ENCODE measurements around the gene TTC13. TPM values are rescaled to one million over a fixed set of nuclear protein-coding genes. Genes with fewer than 3 reads are reported as not detected.
A peak's percentile ranks its signal among the peaks of the same experiment; 100 is the strongest.
"Not testable (repeated sequence)": the region's sequence is repeated elsewhere in the genome, so short reads cannot be mapped to it uniquely, and the experiment has no call there.

The TTC13 gene
- total and polyA plus RNA-seq, 8 donors: 15.2 to 29.4 (median 24.4) TPM

DNA sequence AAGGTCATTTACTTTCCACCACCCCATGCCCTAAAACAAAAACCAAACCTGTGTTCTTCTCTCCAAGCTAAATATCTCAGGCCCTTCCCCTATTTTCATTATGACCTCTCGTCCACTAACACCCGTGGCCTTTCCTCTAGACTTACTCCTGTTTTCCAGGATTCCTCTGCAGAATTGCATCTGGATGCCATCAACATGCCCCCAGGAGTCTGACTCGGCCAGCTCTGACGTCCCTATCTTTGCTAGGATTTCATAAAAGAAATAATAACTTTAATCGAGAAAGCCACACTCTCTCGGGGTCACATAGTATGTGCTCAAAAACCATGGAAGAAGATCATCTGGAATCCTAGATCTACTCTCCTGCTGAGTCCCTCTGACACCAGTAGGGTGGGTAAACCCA, 47.9 kb upstream of the TTC13 start:
- intact Hi-C loops (cut with DNase I): no loop called here
- H3K4me1 ChIP-seq: peaks cover 0 to 26% of the 10 kb centered on the region in 2 donors
- no peaks in the 10 kb centered on the region for H3K36me3 ChIP-seq
- no peaks in the 10 kb centered on the region for H3K9me3 ChIP-seq
- H3K27me3 ChIP-seq: no peaks in the 10 kb centered on the region
- H3K4me3 ChIP-seq: no peak overlapping the region
- DNase-seq: no peak
- no peak overlapping the region for H3K27ac ChIP-seq
- no peak for ATAC-seq
- TF ChIP-seq, protein P1, sequence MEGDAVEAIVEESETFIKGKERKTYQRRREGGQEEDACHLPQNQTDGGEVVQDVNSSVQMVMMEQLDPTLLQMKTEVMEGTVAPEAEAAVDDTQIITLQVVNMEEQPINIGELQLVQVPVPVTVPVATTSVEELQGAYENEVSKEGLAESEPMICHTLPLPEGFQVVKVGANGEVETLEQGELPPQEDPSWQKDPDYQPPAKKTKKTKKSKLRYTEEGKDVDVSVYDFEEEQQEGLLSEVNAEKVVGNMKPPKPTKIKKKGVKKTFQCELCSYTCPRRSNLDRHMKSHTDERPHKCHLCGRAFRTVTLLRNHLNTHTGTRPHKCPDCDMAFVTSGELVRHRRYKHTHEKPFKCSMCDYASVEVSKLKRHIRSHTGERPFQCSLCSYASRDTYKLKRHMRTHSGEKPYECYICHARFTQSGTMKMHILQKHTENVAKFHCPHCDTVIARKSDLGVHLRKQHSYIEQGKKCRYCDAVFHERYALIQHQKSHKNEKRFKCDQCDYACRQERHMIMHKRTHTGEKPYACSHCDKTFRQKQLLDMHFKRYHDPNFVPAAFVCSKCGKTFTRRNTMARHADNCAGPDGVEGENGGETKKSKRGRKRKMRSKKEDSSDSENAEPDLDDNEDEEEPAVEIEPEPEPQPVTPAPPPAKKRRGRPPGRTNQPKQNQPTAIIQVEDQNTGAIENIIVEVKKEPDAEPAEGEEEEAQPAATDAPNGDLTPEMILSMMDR (IDR thresholded peaks at IDR 0.05): no peak

- no peaks in the 10 kb centered on the region for H3K27me3 ChIP-seq
- intact Hi-C loops (cut with DNase I): no loop called here
- DNase-seq (no peak), ATAC-seq (no peak)
- H3K36me3 ChIP-seq: peaks cover 0 to 9% of the 10 kb centered on the region in 2 donors
- no peak overlapping the region for H3K4me3 ChIP-seq
- TF ChIP-seq, protein P1 (IDR thresholded peaks at IDR 0.05): no peak
- H3K27ac ChIP-seq: no peak overlapping the region
- no peaks in the 10 kb centered on the region for H3K9me3 ChIP-seq
- H3K4me1 ChIP-seq: peaks cover 4 to 33% of the 10 kb centered on the region in 2 donors
These were observed 44.5 kb upstream of the TTC13 start for GRCh38 chr1:231023150-231023549.

GRCh38 chr1:231022543-231022942, 43.9 kb upstream of the TTC13 start:
- H3K4me3 ChIP-seq; H3K36me3 ChIP-seq; H3K27ac ChIP-seq; H3K27me3 ChIP-seq; DNase-seq; H3K9me3 ChIP-seq; intact Hi-C loops (cut with DNase I); ATAC-seq: not testable (repeated sequence)
- H3K4me1 ChIP-seq: peaks cover 4 to 27% of the 10 kb centered on the region in 2 donors

GRCh38 chr1:231021540-231022031, 42.9 kb upstream of the TTC13 start:
- Histone ChIP-seq H3K27me3 (no peaks in the 10 kb centered on the region), H3K4me1 (peaks cover 4 to 25% of the 10 kb centered on the region in 2 donors), H3K36me3 (peaks cover 0 to 9% of the 10 kb centered on the region in 2 donors), H3K4me3 (no peak overlapping the region), H3K27ac (peak overlapping the region in 1 of 2 donors; percentile 51), H3K9me3 (no peaks in the 10 kb centered on the region)
- ATAC-seq: no peak
- intact Hi-C loops (cut with DNase I): no loop called here
- TF ChIP-seq, protein P1 (IDR thresholded peaks at IDR 0.05): no peak
- DNase-seq: no peak

GRCh38 chr1:231020816-231021215, 42.2 kb upstream of the TTC13 start:
- no peak for ATAC-seq
- H3K4me3 ChIP-seq: no peak overlapping the region

More at GRCh38 chr1:231020816-231021215, 42.2 kb upstream of the TTC13 start:
- Histone ChIP-seq H3K4me1 (peaks cover 4 to 25% of the 10 kb centered on the region in 2 donors), H3K36me3 (peaks cover 0 to 9% of the 10 kb centered on the region in 2 donors), H3K9me3 (no peaks in the 10 kb centered on the region), H3K27me3 (no peaks in the 10 kb centered on the region), H3K27ac (peak overlapping the region in 1 of 2 donors; percentile 51)
- DNase-seq: no peak
- TF ChIP-seq, protein P1 (IDR thresholded peaks at IDR 0.05): no peak
- intact Hi-C loops (cut with DNase I): no loop called here
